ENCODE data around the gene ENTPD1. TPM values are rescaled to one million over a fixed set of nuclear protein-coding genes. Genes with fewer than 3 reads are reported as not detected.

The ENTPD1 gene, protein sequence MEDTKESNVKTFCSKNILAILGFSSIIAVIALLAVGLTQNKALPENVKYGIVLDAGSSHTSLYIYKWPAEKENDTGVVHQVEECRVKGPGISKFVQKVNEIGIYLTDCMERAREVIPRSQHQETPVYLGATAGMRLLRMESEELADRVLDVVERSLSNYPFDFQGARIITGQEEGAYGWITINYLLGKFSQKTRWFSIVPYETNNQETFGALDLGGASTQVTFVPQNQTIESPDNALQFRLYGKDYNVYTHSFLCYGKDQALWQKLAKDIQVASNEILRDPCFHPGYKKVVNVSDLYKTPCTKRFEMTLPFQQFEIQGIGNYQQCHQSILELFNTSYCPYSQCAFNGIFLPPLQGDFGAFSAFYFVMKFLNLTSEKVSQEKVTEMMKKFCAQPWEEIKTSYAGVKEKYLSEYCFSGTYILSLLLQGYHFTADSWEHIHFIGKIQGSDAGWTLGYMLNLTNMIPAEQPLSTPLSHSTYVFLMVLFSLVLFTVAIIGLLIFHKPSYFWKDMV
- total RNA-seq: 0.74 and 4.0 TPM in 2 replicates

GRCh38 chr10:95756041-95756761 is at the start of gene ENTPD1:
TSS of gene ENTPD1 (plus strand) at chr10:95756163. CDS start at chr10:95756240, 77 bp downstream.

GRCh38 chr10:95907456-95908253 is 151.7 kb downstream of the ENTPD1 start, which contains the start of gene CC2D2B:
TSS of gene CC2D2B (plus strand) at chr10:95907975. CDS start at chr10:95911324, 3,349 bp downstream.

Other genes with a start within 250 kb of the ENTPD1 start
- 0.57 and 1.5 TPM in 2 replicates for gene SORBS1, start 194.8 kb upstream of the ENTPD1 start, total RNA-seq
- 143 and 211 TPM in 2 replicates for gene ALDH18A1, start 99.5 kb upstream of the ENTPD1 start, total RNA-seq
- 31.6 and 41.9 TPM in 2 replicates for gene TCTN3, start 62.2 kb upstream of the ENTPD1 start, total RNA-seq
- gene CC2D2B, start 151.8 kb downstream of the ENTPD1 start, total RNA-seq: 0.14 and 0.18 TPM in 2 replicates

Measured in smooth muscle cell of bladder (primary cell).